SK-N-SH (cell line): Measurements from ENCODE around the gene DUT. TPM values are rescaled to one million over a fixed set of nuclear protein-coding genes. Genes with fewer than 3 reads are reported as not detected.

Source experiments
- CTCF ChIA-PET: fragments of 300-600, 350-600 bp; formaldehyde crosslinking; extraction: SDS; loops from one replicate; lab custom pipeline; 2021; lab: Yijun Ruan, JAX
- POLR2A ChIA-PET: fragments of 350-600 bp; sonication (Branson Sonifier 250); formaldehyde crosslinking; extraction: SDS; loops from one replicate; lab custom pipeline; 2020; ENCODE audit warnings: antibody characterized with exemption, inconsistent platforms; lab: Yijun Ruan, JAX
- DNase-seq: peaks from one replicate; pipeline ENCODE4 v3.0.0; 2012
- H2AFZ ChIP-seq: fragments of 200-600 bp; sonication (generic); 2 replicates; pipeline ENCODE4 v1.8.1; 2016; ENCODE audit warnings: antibody characterized with exemption, mild to moderate bottlenecking, low read depth
- H3F3A ChIP-seq: fragments of 200-600 bp; sonication (generic); replicated peaks from 2 replicates; pipeline ENCODE3; 2016; ENCODE audit warnings: antibody characterized with exemption, mild to moderate bottlenecking; ENCODE audit not compliant: insufficient read depth
- H3K27ac ChIP-seq, 2 experiments: fragments of 200-500 bp in 1 of 2; fragments of 200-600 bp in 1 of 2; sonication (Bioruptor generic) in 1 of 2; sonication (generic), shearing (Covaris generic) in 1 of 2; 2 replicates each; pipeline versions ENCODE4 v1.5.1 to v1.6.1; 2014 to 2016; ENCODE audit warnings: low read depth in 2 of 2, inconsistent platforms in 1 of 2, low read length in 1 of 2, mild to moderate bottlenecking in 1 of 2, mixed read lengths in 1 of 2
- H3K27me3 ChIP-seq: fragments of 200-600 bp; sonication (generic), shearing (Covaris generic); 2 replicates; pipeline ENCODE4 v1.6.1; 2016; ENCODE audit warnings: mixed run types; ENCODE audit not compliant: insufficient read depth
- H3K36me3 ChIP-seq, 2 experiments: fragments of 200-500 bp in 1 of 2; fragments of 200-600 bp in 1 of 2; sonication (Bioruptor generic) in 1 of 2; sonication (generic) in 1 of 2; replicated peaks in 1 of 2; 2 replicates each; pipeline versions ENCODE3 to v1.5.1; 2014 to 2016; ENCODE audit warnings: low read length in 1 of 2, mild to moderate bottlenecking in 1 of 2; ENCODE audit not compliant: insufficient read depth in 2 of 2, control insufficient read depth in 1 of 2
- H3K4me1 ChIP-seq, 2 experiments: fragments of 200-500 bp in 1 of 2; fragments of 200-600 bp in 1 of 2; sonication (Bioruptor generic) in 1 of 2; sonication (generic), shearing (Covaris generic) in 1 of 2; 2 replicates each; pipeline versions ENCODE4 v1.5.1 to v1.6.1; 2014 to 2016; ENCODE audit warnings: low read depth in 1 of 2, low read length in 1 of 2, mixed run types in 1 of 2; ENCODE audit not compliant: insufficient read depth in 2 of 2, control insufficient read depth in 1 of 2
- H3K4me2 ChIP-seq: fragments of 200-600 bp; sonication (generic), shearing (Covaris generic); 2 replicates; pipeline ENCODE4 v1.6.1; 2017; ENCODE audit warnings: mixed run types
- H3K4me3 ChIP-seq, 2 experiments: fragments of 200-500 bp in 1 of 2; fragments of 200-600 bp in 1 of 2; sonication (Bioruptor generic) in 1 of 2; sonication (generic), shearing (Covaris generic) in 1 of 2; 2 replicates each; pipeline versions ENCODE4 v1.5.1 to v1.8.1; 2014 to 2016; ENCODE audit warnings: low read depth in 2 of 2, inconsistent platforms in 1 of 2, low read length in 1 of 2, mild to moderate bottlenecking in 1 of 2, mixed read lengths in 1 of 2, moderate library complexity in 1 of 2
- H3K79me2 ChIP-seq: fragments of 200-600 bp; sonication (generic); 2 replicates; pipeline ENCODE4 v1.8.1; 2017; ENCODE audit warnings: mild to moderate bottlenecking; ENCODE audit not compliant: insufficient read depth
- H3K9ac ChIP-seq: fragments of 200-600 bp; sonication (generic); 2 replicates; pipeline ENCODE4 v1.6.1; 2017; ENCODE audit warnings: mixed run types
- H3K9me2 ChIP-seq: fragments of 200-600 bp; sonication (generic); 2 replicates; pipeline ENCODE4 v1.6.1; 2017; ENCODE audit warnings: mixed run types
- H3K9me3 ChIP-seq: fragments of 200-600 bp; sonication (generic); 2 replicates; pipeline ENCODE4 v1.6.1; 2017; ENCODE audit warnings: mixed run types, mild to moderate bottlenecking, moderate library complexity
- H4K20me1 ChIP-seq: fragments of 200-600 bp; sonication (generic); 2 replicates; pipeline ENCODE4 v1.6.1; 2017; ENCODE audit warnings: mild to moderate bottlenecking, mixed run types; ENCODE audit not compliant: insufficient read depth
- CTCF ChIP-seq: fragments of 200-600 bp; sonication (generic); IDR thresholded peaks from 2 replicates; pipeline ENCODE4 v1.6.1; 2017; ENCODE audit warnings: antibody characterized with exemption, mild to moderate bottlenecking, moderate library complexity
- ELF1 ChIP-seq: IDR thresholded peaks from 2 replicates; pipeline ENCODE4 v1.4.0; 2012
- EP300 ChIP-seq, 2 experiments: IDR thresholded peaks; 2 replicates each; pipeline versions ENCODE4 v1.4.0 to v1.6.1; 2012; ENCODE audit warnings: borderline replicate concordance in 1 of 2, low read depth in 1 of 2, low read length in 1 of 2
- GABPA ChIP-seq: IDR thresholded peaks from 2 replicates; pipeline ENCODE4 v1.4.0; 2012; ENCODE audit warnings: low read depth, mild to moderate bottlenecking
- MXI1 ChIP-seq: IDR thresholded peaks from 2 replicates; pipeline ENCODE4 v1.6.1; 2012; ENCODE audit warnings: mild to moderate bottlenecking, low read depth, low read length, improper control_type of control experiment
- POLR2AphosphoS5 ChIP-seq: IDR thresholded peaks from 2 replicates; pipeline ENCODE4 v1.6.1; 2012; ENCODE audit warnings: low read depth, low read length
- REST ChIP-seq: IDR thresholded peaks from 2 replicates; pipeline ENCODE4 v1.6.1; 2012; ENCODE audit warnings: mild to moderate bottlenecking, low read depth, low read length, moderate library complexity
- RXRA ChIP-seq: IDR thresholded peaks from 2 replicates; pipeline ENCODE4 v1.4.0; 2012; ENCODE audit warnings: low read depth, mild to moderate bottlenecking, borderline replicate concordance
- SIN3A ChIP-seq: IDR thresholded peaks from 2 replicates; pipeline ENCODE4 v1.6.1; 2012; ENCODE audit warnings: low read depth, mild to moderate bottlenecking, low read length, moderate library complexity, borderline replicate concordance
- SMC3 ChIP-seq: IDR thresholded peaks from 2 replicates; pipeline ENCODE4 v1.6.1; 2012; ENCODE audit warnings: low read depth, low read length, improper control_type of control experiment
- TAF1 ChIP-seq: IDR thresholded peaks from 2 replicates; pipeline ENCODE4 v1.6.1; 2012; ENCODE audit warnings: low read depth, mild to moderate bottlenecking, low read length, moderate library complexity, borderline replicate concordance
- TEAD4 ChIP-seq: IDR thresholded peaks from 2 replicates; pipeline ENCODE4 v1.4.0; 2012; ENCODE audit warnings: mild to moderate bottlenecking, borderline replicate concordance; ENCODE audit not compliant: insufficient read depth
- ZBTB33 ChIP-seq: IDR thresholded peaks from 2 replicates; pipeline ENCODE4 v1.4.0; 2012; ENCODE audit warnings: low read depth, borderline replicate concordance
- WGBS: methylation state at CpG from one replicate; pipeline ENCODE4 v1.1.6; 2017; ENCODE audit warnings: low lambda C conversion rate; 5-methylcytosine and 5-hydroxymethylcytosine counted together
- polyA plus RNA-seq, 3 experiments: library from polyadenylated mRNA; depleted of rRNA; stranded (reverse); fragments of >200 nt; gene quantifications; 2 replicates each; pipeline ENCODE4 v1.2.3, GENCODE V29; 2012

Gene DUT
- polyA plus RNA-seq, 1 of the 3 experiments (the other 2 are of a cell fraction): 79.3 TPM

- DNase-seq: no peak
- Histone ChIP-seq H3K36me3 (no peaks in the 10 kb centered on the region), H3K27me3 (no peaks in the 10 kb centered on the region), H3K4me3 (no peak overlapping the region), H3K27ac (no peak overlapping the region), H3K4me2 (no peak overlapping the region), H3K79me2 (no peaks in the 10 kb centered on the region; the same call in 1 of the 2 replicates), H3K9me2 (no peaks in the 10 kb centered on the region), H3F3A (no peaks in the 10 kb centered on the region), H2AFZ (no peak overlapping the region), H4K20me1 (no peaks in the 10 kb centered on the region), H3K9me3 (no peaks in the 10 kb centered on the region), H3K9ac (no peak overlapping the region), H3K4me1 (no peaks in the 10 kb centered on the region)
- no peak for TF ChIP-seq CTCF
- no peak for TF ChIP-seq POLR2AphosphoS5
- no peak for TF ChIP-seq TEAD4
- TF ChIP-seq GABPA: no peak
- TF ChIP-seq SIN3A: no peak
- TF ChIP-seq MXI1: no peak
- TF ChIP-seq REST: no peak
- TF ChIP-seq ELF1: no peak
- no peak for TF ChIP-seq ZBTB33
- ChIA-PET CTCF (interaction anchor here (1.2 to 2.8 kb wide), 2 partner anchors 13 to 22 kb away, joined by 3 to 12 read pairs; no protein-coding TSS in a partner anchor), POLR2A (no interaction called here)
- WGBS: 78% methylated on average over 8 of the region's 8 CpGs
Observed at GRCh38 chr15:48307586-48307985, 23.6 kb upstream of the DUT start.

- Histone ChIP-seq H3K4me2 (no peak overlapping the region), H3K79me2 (no peaks in the 10 kb centered on the region; the same call in 1 of the 2 replicates), H3K9me2 (no peaks in the 10 kb centered on the region), H3K27me3 (no peaks in the 10 kb centered on the region), H3K9ac (no peak overlapping the region), H3K4me1 (no peaks in the 10 kb centered on the region), H3K27ac (no peak overlapping the region), H3F3A (no peaks in the 10 kb centered on the region), H3K9me3 (no peaks in the 10 kb centered on the region), H2AFZ (no peak overlapping the region), H4K20me1 (no peaks in the 10 kb centered on the region), H3K36me3 (no peaks in the 10 kb centered on the region), H3K4me3 (no peak overlapping the region)
- 25% methylated on average over 2 of the region's 2 CpGs for WGBS
- no peak for DNase-seq
- TF ChIP-seq TAF1 (no peak), POLR2AphosphoS5 (no peak), EP300 (IDR thresholded peaks at IDR 0.05; ENCODE audit: borderline replicate concordance in 1 of 2, low read depth in 1 of 2, low read length in 1 of 2) (no peak), RXRA (no peak), SMC3 (no peak)
- POLR2A ChIA-PET: no interaction called here
- CTCF ChIA-PET: interaction anchor here (2.8 kb wide), 1 partner anchor 24 kb away, joined by 12 read pairs; no protein-coding TSS in a partner anchor
Observed at GRCh38 chr15:48309740-48310139, 21.5 kb upstream of the DUT start.
